Stimulated activated CD4-positive, alpha-beta T cell treated with anti-CD3 and anti-CD28 coated beads, Interleukin-1b, Interleukin-23, amount 100 ng/mL, for 1 hour (primary cell): ENCODE data around the gene GRAMD2A.

Experiments used
- DNase-seq, 2 donors: peaks; one replicate each; pipeline ENCODE4 v3.0.0-alpha.2; 2020; ENCODE audit warnings: low read depth in 2 of 2

GRAMD2A gene

GRCh38 chr15:72136170-72137051 lies 61.2 kb downstream of the GRAMD2A start:
- no peak for DNase-seq

DNA sequence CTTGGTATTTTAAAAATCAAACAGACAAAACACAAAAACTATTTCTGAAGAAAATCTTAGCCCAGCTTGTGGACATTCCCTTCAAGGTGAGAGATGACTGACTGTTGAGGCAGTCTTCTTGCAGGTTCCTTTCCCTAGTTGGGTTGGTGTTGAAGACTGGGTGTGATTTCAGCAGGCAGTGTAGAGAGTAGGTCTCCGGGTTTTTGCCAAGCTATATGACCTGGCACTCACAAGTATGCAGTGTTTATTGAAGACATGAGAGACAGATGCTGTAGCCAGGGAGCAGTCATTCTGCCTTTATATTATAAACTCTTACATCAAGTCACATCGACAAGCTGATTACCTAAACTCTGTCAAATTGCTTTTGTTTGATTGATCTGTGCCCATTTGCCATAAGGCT lies 61.9 kb downstream of the GRAMD2A start:
- DNase-seq: no peak

GRCh38 chr15:72133211-72133610 lies 64.4 kb downstream of the GRAMD2A start:
- DNase-seq: no peak

DNA sequence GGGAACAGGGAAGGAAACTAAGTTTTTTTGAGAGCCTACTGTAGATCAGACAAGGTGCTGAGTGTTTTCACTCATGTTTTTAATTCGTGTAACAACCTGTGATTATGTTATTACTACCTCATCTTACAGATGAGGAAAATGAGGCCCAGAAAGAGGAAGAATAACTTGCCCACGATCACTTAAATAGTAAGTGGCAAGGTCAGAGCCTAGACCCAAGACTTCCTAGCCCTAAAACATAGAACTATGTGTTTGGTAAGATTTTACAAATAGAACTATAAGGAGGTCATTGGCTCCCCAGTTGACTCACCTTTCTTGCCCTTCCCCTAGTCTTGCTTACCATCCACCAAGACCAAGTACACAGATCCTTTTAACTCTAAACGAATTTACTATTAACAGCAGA lies 65.7 kb downstream of the GRAMD2A start:
- DNase-seq: no peak

DNA sequence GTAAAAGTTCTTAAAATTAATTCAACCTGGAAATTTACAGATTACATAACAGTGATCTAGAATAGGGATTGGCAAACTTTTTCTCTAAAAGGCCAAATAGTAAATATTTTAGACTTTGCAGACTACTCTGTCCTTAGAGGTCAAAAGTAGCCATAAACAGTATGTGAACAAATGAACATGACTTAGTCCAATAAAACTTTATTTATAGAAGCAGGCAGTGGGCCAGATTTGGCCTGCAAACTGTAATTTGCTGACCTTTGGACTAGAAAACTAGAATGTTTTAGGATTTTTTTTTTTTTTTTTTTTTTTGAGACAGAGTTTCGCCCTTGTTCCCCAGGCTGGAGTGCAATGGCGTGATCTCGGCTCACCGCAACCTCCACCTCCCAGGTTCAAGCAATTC lies 67.3 kb downstream of the GRAMD2A start:
- DNase-seq: no peak

DNA sequence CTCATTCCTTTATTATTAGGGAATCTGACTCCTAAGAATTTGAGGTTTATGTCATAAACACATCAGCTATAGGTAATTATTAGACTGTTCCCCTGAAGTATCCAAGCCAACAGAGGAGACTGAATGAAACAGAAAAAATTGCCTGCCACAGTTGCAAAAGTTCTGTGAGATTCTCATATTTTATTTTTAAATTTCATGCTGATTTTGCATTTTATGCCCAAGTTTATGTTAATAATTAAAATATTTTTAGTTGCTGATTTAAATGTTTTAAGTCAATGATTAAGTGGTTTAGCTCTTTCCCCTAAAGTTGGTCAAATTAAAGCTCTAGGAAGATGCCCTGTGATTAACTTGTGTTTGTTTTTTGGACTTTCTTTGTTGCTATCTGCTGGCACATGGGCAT lies 69.2 kb downstream of the GRAMD2A start:
- no peak for DNase-seq

DNA sequence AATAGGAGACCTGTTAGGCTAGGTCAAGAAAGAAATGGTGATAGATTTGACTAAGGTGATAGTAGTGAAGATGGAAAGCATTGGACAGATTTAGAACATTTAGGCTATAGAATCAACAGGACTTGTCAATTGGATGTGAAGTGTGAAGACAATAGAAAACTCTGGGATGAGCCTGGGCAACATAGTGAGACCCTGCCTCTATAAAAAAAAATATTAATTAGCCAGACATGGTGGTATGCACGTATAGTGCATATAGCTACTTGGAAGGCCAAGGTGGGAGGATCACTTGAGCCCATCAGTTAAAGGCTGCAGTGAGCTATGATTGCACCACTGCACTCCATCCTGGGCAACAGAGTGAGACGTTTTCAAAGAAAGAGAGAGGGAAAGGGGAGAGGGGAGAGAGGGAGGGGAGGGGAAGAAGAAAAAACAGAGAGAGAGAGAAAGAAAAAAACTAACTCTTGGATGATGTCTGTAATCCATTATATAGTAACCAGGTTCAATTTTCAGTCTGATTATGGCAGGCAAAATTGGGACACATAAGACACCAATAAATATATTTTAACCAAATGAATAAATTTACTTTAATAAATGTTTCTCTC lies 69.8 kb downstream of the GRAMD2A start:
- no peak for DNase-seq

GRCh38 chr15:72124218-72124617 lies 73.4 kb downstream of the GRAMD2A start:
- DNase-seq: no peak

DNA sequence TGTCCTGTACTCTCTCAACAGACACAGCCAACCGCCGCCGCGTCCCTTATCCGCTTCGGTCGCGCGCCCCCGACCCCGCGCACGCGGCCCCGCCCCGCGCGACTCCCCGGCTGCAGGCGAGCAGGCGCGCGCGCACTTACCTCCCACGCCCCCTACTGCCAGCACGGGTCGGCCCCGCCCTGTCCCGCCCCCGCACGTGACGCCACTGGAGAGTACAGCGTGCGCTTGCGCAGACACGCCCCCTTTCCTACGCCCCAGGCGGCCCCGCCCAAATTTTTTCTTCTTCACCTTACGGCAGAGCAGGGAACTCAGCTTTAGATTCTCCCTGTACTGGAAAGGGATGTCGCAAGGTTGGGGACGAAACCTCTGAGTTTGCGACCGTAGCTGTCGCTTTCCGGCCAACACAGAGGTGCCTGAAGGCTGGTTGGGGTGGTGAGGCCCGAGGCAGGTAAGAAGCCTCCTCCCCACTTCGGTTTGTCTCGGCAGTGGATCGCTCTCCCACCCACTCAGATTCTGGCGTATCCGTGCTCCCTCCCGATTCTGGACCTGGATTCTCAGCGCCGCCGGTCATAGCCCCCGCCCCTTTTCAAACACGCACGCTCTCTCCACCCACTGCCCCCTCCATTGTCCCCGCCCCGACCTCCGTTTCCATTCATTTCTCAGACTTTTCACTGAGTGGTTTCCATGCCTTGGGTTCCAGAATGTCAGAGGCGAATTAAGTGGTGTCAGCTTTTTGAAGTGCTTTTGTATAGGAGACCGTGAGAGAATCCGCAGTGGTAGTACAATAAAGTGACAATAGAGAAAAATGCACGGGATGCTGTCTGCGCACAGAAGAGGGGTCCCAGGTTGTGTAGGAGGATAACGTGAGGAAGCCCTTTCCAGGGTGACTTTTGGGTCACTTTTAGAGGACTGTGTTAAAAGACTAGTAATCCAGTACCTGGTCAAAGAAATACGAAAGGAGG lies 79.3 kb downstream of the GRAMD2A start, which contains the start of the genes MYO9A and SENP8:
TSS of gene MYO9A (minus strand) at position 134 of the 962 bp plus-strand sequence. CDS start 71,587 bp downstream, outside the sequence.
TSS of gene SENP8 (plus strand) at position 387 of the 962 bp plus-strand sequence. CDS start 21,221 bp downstream, outside the sequence.
- DNase-seq: peak; percentile 98 to 99

DNA sequence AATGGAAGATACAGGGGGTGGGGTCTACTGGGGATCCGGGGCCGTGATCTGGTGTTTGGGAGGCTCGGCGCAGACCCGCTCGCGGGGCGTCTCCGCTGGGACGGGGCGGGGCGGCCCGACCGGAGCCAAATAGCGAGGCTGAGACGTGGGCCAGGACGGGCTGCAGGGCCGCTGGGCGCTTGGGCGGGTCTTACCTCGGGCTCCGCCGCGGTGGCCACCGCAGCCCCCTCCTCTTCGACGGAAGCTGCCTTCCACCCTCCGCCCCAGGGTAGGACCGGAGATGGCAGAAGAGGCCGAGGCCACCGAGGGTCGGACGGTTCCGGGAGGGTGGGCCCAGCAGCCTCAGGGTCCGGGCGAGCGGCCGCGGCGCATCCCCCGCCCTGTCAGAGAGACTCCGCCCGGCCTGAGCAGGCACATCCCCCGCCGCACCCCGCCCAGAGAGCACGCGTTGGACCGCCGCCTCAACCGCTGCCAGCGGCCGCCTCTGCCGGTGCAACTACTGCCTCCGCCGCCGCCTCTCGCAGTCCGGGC lies 80.0 kb downstream of the GRAMD2A start:
- DNase-seq: peak; percentile 33 to 37

GRCh38 chr15:72116731-72117485 lies 80.7 kb downstream of the GRAMD2A start:
- DNase-seq: no peak

DNA sequence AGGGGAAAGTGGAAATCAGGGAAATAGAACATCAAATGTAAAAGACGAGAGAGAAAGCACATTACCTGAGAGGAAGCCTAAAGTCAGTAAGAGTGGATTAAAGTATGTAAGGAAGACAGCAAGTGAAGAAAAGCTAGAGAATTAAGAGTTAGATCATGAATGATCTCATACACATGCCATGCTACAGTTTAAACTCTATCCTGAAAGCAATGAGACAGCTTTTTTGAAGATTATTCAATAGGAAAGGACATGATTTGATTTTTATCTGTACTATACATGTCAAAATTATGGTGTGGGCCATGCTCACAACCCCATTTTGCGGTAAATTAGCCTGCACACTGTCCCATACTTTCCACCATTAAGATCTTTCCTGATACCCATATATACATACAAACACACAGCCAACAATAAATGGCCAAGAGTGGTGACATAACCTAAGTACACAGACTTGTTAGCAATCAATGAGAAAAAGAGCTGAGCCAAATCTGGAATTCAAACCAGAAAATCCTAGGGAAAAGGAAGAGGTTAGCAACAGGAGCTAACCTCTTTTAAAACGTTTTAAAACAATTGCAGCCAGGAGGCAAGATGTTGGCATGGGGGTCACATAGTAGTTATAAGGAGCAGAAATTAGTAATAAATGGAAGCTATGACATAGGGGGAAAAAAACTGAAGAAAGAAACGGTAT lies 84.1 kb downstream of the GRAMD2A start:
- no peak for DNase-seq

DNA sequence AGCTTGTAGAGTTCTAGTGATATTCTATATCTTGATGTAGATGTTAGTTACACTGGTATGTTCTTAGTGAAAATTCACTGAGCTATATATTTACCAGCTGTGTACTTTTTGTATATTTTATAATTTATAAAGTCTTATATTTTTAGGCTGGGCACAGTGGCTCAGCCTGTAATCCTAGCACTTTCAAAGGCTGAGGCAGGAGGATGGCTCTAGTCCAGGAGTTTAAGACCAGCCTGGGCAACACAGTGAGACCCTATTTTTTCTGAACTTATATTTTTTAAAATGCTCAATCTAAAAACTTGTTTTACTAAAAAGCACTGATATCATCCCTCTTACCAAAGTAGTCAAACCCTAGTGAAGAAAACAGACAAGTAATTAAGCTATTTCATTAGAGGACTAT lies 84.8 kb downstream of the GRAMD2A start:
- no peak for DNase-seq

- no peak for DNase-seq
Observed at GRCh38 chr15:72112116-72112515, 85.5 kb downstream of the GRAMD2A start.

GRCh38 chr15:72110355-72110754 lies 87.2 kb downstream of the GRAMD2A start:
- DNase-seq: no peak
